ENCODE data around the gene NOTCH3.

- no peak for TF ChIP-seq POLR2AphosphoS5 (IDR thresholded peaks at IDR 0.05; ENCODE audit: low read depth, low read length)
- no peak for TF ChIP-seq TAF1 (IDR thresholded peaks at IDR 0.05; ENCODE audit: borderline replicate concordance, low read depth, low read length)
Measured at GRCh38 chr19:15136234-15136954, 64.4 kb downstream of the NOTCH3 start.
